GM18909 (cell line): ENCODE results near the gene PFKFB1.
A peak's percentile ranks its signal among the peaks of the same experiment; 100 is the strongest.

ENCODE experiments used
- ATAC-seq: cut with Tn5 transposase; IDR thresholded peaks from one replicate; pipeline ENCODE4 v1.9.1; 2021; ENCODE audit warnings: mild to moderate bottlenecking; ENCODE audit not compliant: unreplicated experiment, poor library complexity

Gene PFKFB1

DNA sequence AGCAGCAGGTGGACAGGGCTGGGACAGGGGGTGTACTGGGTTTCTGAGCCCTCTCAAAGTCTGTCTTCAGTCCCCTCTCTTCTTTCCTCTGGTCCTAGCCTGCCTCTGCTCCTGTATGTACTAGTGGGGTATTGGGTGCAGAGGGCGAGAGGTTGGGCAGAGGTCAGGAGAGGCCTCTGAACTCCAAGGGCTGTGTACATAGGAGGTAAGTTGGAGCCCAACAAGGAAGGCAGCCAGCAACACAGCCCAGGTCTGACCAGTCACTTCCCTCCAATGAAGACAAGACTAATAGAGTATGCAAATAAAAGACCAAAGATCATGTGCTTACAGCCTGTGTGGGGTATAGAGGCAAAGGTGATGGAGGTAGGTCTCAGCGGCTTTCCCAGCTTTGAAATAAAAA is at the start of gene PFKFB1:
PFKFB1 (minus strand) TSS at position 90 of the 400 bp plus-strand sequence. CDS start 181 bp downstream, outside the sequence.
- no peak for ATAC-seq

GRCh38 chrX:55041514-55041913 is 47.5 kb upstream of the PFKFB1 start:
- no peak for ATAC-seq

GRCh38 chrX:55039471-55039870 is 45.5 kb upstream of the PFKFB1 start:
- no peak for ATAC-seq

DNA sequence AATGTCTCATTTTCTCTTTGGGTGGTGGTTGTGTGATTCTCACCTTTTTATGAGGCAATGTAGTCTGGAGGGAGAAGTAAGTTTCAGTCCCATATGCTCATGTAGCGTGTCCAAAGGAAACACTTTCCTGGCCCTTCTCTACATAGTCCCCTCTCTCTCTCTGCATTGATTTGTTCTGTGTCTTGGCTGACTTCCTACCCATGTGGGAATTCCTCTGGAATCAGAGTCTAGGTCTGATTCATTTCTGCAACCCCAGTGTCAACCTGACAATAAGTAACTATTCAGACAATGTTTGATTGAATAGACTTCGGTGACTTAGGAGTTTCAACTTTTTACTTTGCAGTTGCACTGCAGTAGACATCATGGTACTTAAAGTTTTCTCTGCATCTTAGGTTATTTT is 39.4 kb upstream of the PFKFB1 start:
- ATAC-seq: no peak

GRCh38 chrX:55030271-55031205 is 36.5 kb upstream of the PFKFB1 start, which contains the start of gene ALAS2:
TSS of gene ALAS2 (minus strand) at chrX:55030977. CDS start at chrX:55026000, 4,977 bp downstream.
- ATAC-seq: no peak

DNA sequence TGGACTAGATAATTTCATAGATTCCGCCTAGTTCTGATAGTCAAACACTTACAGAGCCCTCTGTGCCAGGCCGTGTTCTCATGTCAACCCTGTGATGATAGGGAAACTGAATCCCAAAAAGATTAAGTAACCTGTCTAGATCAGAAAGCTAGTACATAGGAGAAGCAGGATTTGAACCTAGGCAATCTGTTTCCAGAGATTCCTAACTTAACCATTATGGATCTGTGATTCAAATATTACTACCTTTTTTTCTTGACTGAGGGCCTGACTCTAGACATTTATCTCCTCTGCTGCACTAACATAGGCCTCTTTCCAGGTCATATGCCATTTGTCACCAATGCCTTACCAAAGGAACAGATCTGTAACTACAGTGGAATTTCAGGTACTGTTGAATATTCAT is 35.3 kb upstream of the PFKFB1 start:
- ATAC-seq: no peak

DNA sequence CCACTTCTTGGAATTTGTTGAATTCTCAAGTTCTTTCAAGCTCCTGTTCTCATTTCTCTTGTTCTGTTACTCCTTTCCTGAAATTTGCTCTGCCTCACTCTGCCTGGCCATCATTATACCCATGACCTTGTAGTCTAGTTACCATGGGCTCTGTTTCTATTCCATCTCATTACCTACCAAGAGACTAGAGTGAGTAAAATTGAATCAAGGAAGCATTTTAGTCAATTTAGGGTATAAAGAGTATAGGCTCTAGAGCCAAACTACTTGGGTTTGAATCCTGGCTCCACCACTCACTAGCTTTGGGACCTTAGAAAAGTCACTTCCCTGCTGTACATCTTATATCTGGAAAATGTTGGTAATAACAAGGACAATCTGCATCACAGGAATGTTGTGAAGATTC is 34.6 kb upstream of the PFKFB1 start:
- ATAC-seq: no peak

DNA sequence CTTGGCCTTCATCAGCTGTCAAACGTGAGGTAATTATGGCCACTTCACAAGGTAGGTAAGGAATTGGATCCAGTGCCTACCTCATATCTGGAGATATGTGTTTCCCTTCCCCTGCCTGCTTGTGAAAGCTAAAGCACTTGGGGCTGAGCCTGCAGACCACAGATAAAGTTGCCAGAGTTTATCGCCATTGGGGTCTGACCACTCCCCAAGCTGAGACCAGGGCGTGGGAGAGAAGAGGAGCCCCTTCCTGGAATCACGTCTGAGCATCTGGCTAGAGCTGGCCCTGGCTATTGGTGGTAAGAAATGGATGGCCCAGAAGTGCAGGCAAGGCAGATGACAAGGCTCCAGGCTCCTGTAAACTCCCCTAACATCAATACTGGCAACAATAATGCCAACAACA is 34.1 kb upstream of the PFKFB1 start:
- no peak for ATAC-seq

DNA sequence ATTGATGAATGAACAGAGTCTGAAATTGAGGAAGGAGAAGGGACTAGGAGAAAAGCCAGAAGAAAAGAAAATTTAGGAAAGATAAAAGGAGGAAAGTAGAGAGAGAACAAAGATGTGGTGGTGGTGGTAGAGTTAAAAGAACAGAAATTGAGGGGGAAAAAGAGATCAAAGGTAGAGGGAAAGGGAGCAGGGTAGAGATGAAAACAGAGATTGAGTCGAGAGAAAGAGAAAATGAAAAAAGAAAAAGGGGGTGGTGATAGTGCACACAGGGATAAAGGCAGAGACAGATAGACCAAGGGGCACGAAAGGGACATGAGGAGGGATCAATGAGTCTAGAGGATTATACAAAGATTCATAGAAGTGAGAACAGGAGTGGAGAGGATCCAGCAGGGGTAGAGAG is 32.9 kb upstream of the PFKFB1 start:
- ATAC-seq: no peak

- ATAC-seq: no peak
These were observed 32.2 kb upstream of the PFKFB1 start for GRCh38 chrX:55026143-55026542.

DNA sequence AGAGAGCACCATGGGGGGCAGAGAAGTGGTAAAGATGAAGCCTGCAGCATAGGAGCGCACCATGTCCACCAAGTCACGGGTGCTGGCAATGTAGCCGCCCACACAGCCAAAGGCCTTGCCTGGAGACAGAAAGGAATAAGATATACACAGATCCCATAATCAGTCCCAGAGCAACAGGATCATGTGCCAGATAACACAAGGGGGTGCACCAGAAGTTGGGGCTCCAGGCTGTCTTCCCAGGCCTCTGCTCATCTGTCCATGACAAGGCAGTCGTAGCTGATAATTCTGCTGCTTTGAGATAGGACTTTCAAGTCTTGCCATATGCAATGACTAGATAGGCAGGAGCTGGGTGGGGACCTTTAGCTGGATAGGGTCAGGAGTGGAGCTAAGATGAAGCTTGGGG is 20.9 kb upstream of the PFKFB1 start:
- ATAC-seq: no peak

DNA sequence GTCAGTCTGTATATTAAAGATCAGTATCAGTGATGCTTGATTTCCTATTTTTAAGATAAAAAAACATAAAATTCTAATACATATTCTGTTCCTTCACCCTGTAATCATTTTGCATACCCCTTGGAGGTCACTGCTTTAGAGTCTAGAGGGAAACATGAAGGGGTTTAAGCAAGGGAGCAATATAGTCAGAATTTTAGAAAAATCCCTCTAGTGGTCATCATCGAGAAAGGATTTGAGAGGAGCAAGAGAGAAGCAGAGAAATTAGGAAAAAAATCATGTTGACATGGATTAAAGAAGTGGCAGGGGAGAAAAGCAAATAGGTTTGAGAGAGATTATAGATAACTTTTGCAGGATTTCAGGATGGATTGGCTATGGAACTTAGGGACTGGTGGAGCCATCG is 17.3 kb upstream of the PFKFB1 start:
- no peak for ATAC-seq

GRCh38 chrX:55008571-55009358 is 14.8 kb upstream of the PFKFB1 start:
- no peak for ATAC-seq

GRCh38 chrX:55007656-55008055 is 13.7 kb upstream of the PFKFB1 start:
- no peak for ATAC-seq

GRCh38 chrX:55006827-55007621 is 13.0 kb upstream of the PFKFB1 start:
- ATAC-seq: no peak

GRCh38 chrX:55005256-55005655 is 11.3 kb upstream of the PFKFB1 start:
- no peak for ATAC-seq

DNA sequence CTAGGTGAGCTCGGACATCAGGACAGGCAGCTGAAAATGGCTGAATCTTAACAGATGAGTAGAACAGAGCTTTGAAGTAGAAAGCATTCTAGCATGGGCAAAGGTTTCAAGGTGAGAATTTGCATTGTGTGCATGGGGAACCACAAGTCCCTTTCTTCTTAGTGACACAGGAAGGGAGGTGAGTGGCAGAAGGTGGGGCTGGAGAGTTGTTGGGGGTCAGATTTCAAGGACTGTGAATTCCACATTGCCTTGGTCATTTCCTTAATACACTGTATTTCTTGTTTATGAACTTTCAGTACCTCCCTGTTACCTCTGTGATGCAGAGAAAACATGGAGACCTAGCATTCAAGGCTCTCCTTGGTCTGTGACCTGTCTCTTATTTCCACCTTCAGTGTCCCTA is 10.2 kb upstream of the PFKFB1 start:
- no peak for ATAC-seq

DNA sequence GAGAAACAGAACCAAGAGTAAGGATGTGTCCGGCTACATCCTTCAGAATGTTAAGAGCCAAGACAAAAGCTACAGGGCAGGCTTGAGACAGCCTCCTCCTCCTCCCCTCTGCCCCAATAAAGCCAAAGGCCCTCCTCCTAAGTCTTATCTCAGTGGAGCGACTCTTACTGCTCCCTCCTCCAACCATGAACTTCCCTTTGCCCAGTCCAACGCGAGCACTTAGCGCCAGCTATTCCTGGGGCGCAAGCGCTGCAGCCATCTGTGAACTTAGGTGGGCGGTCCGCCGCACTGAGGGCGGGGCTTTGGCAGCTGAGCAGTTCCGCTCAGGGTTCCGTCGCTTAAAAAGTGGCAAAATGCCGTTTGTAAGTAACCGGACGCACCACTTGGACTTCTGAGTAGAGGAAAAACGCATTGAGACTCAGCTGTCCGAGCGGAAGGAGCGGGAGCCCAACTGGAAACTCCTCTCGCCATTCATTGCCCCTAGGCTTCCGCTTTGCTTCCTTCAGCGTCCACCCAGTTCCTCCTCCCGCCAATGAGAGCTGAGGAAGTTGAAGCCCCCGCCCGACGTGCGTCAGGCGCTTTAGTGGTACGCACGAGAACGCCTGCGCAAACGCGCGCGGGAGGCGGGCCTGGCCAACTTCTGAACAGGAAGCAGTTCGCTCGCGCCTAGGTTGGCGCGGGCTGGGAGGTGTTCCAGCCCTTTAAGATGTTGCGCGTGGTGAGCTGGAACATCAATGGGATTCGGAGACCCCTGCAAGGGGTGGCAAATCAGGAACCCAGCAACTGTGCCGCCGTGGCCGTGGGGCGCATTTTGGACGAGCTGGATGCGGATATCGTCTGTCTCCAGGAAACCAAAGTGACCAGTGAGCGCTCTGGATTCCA is 6.0 kb upstream of the PFKFB1 start, which contains the start of gene APEX2:
APEX2 (plus strand) TSS at position 647 of the 882 bp plus-strand sequence; CDS start at position 707, 60 bp downstream.
- ATAC-seq: peak; percentile 92

DNA sequence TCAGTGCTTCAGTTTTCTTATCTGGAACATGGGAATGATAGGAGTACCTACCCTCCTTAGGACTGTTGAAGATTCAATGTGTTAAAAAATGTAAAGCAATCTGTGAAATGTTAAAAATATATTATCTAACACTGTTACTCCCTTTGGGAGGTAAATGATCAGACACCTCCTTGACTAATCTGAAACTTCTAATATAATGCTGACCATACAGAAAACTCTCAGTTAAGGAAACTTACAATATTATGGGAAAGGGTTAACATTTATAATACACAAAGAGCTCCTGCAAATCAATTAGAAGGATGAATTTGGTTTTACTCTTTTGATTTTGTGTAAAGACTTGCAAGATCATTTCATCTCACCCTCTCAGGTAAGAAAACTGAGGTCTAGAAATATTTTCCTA is 1.6 kb upstream of the PFKFB1 start:
- ATAC-seq: no peak
